ENCODE results near the gene TSHZ3.

GRCh38 chr19:31254611-31255010, 94.6 kb downstream of the TSHZ3 start:
- TF ChIP-seq CEBPB (IDR thresholded peaks at IDR 0.05; ENCODE audit: low read depth): no peak
- no peak for TF ChIP-seq POLR2A (IDR thresholded peaks at IDR 0.05; ENCODE audit: borderline replicate concordance, extremely low read depth, insufficient read depth, insufficient read length)
- TF ChIP-seq, protein P1, sequence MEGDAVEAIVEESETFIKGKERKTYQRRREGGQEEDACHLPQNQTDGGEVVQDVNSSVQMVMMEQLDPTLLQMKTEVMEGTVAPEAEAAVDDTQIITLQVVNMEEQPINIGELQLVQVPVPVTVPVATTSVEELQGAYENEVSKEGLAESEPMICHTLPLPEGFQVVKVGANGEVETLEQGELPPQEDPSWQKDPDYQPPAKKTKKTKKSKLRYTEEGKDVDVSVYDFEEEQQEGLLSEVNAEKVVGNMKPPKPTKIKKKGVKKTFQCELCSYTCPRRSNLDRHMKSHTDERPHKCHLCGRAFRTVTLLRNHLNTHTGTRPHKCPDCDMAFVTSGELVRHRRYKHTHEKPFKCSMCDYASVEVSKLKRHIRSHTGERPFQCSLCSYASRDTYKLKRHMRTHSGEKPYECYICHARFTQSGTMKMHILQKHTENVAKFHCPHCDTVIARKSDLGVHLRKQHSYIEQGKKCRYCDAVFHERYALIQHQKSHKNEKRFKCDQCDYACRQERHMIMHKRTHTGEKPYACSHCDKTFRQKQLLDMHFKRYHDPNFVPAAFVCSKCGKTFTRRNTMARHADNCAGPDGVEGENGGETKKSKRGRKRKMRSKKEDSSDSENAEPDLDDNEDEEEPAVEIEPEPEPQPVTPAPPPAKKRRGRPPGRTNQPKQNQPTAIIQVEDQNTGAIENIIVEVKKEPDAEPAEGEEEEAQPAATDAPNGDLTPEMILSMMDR (IDR thresholded peaks at IDR 0.05 in 2 of 3, conservative IDR thresholded peaks at IDR 0.05 in 1 of 3; ENCODE audit: borderline replicate concordance in 1 of 3, insufficient read depth in 1 of 3, low read depth in 2 of 3, low read length in 2 of 3): no peak

All from HCT116 (cell line).